Spleen (tissue), 7 donors: ENCODE data around the gene UGT1A5.

Experiments used
- CTCF ChIP-seq, 11 experiments: fragments of 200-600 bp in 7 of 11; fragments of 450-650 bp in 4 of 11; sonication (generic) in 4 of 11; IDR thresholded peaks in 8 of 11; conservative IDR thresholded peaks in 3 of 11; 1 replicate in 7 of 11; 2 replicates in 4 of 11; pipeline versions ENCODE4 v1.4.0 to v1.8.0; 2016 to 2021; ENCODE audit warnings: antibody characterized with exemption in 11 of 11, inconsistent platforms in 4 of 11, mild to moderate bottlenecking in 1 of 11
- POLR2A ChIP-seq, 3 donors: fragments of 450-650 bp; IDR thresholded peaks; one replicate each; pipeline ENCODE4 v1.5.1; 2017; ENCODE audit warnings: antibody characterized with exemption in 3 of 3, mild to moderate bottlenecking in 1 of 3
- POLR2AphosphoS5 ChIP-seq, 3 donors: sonication (generic); formaldehyde crosslinking; IDR thresholded peaks; one replicate each; pipeline ENCODE4 v1.5.1; 2017; ENCODE audit warnings: antibody characterized with exemption in 3 of 3
- donor health status: DM: no; HTN: no; CAD: no; lungs with moderate emphysema.
- donor health status: DM: no; HTN: no; CAD: no.
- donor health status: DM: no; HTN: no; CAD: no.

GRCh38 chr2:233799716-233800115, 87.0 kb downstream of the UGT1A5 start:
- no peak for TF ChIP-seq CTCF (IDR thresholded peaks at IDR 0.05 in 8 of 11, conservative IDR thresholded peaks at IDR 0.05 in 3 of 11)
- TF ChIP-seq POLR2AphosphoS5 (IDR thresholded peaks at IDR 0.05), result no peak
- no peak for TF ChIP-seq POLR2A (IDR thresholded peaks at IDR 0.05)
